Epidermal melanocyte (primary cell): ENCODE measurements around the gene RNF32.
A peak's percentile ranks its signal among the peaks of the same experiment; 100 is the strongest.

Experiments used
- DNase-seq: peaks from one replicate; pipeline ENCODE4 v3.0.0; 2011; ENCODE audit warnings: low spot score; ENCODE audit not compliant: insufficient read length

The RNF32 gene

DNA sequence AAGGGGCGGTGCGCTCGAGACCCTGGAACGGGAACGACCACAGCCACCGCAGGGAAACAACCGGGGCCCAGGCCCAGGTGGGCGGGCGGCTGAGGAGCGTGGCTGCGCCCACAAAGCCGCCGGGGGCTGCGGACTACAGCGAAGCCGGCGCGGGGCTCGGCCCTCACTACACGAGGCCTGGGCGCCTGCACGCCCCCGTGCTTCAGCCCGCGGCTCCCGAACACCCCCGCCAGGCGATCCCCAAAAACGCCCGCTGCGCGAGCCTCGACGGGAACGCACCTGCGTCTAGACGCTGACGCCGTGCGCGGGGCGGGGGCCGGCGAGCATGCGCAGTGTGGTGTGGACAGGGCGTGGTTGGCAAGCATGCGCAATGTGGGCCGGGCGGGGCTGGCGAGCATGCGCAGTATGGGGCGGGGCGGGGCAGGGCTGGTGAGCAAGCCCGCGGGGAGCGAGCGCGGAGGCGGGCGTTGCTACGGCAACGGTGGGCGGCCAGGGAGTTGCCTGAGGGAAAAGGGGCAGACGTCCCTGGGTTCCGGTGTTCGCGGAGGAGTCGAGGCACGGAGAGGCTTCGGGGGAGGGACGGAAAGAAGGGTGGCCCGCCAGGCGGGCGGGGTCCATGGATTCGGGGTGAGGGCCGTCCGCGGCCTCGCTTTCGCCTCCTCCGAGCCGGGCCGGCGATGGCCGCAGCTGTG, at the start of gene RNF32:
Gene RNF32, plus strand, starts transcription at position 518 of the 692 bp plus-strand sequence. CDS start 3,104 bp downstream, outside the sequence.
- DNase-seq, result peak; percentile 88

DNA sequence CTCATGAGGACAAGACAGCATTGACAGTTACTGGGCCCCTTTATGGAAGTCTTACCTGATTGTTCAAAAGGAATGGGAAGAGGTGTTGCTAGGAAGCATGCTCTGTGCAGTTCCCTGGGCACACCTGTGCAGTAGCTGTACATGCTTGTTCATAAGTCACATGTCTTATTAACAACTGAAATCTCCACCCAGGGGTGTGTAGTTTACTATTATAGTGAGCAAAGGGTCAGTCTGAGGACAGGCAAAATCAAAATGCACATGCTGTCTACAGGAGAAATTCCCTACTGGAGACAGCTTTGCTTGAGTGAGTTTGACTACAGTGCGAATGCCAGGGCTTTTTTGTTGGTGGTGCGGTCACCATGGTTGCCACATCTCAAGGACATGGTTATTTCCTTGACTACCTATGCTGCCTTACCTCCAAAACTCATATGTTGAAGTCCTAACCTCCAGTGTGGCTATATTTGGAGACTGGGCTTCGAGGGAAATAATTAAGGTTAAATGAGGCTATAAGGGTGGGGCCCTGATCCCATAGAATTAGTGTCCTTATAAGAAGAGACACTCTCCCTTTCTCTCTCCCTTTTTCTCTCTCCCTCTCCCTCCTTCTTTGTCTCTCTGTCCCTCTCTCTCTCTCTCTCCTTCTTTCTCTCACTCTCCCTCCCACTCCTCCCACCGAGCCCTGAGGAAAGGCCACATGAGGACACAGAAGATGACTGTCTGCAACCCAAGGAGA, 48.3 kb upstream of the RNF32 start:
- DNase-seq, result no peak

DNA sequence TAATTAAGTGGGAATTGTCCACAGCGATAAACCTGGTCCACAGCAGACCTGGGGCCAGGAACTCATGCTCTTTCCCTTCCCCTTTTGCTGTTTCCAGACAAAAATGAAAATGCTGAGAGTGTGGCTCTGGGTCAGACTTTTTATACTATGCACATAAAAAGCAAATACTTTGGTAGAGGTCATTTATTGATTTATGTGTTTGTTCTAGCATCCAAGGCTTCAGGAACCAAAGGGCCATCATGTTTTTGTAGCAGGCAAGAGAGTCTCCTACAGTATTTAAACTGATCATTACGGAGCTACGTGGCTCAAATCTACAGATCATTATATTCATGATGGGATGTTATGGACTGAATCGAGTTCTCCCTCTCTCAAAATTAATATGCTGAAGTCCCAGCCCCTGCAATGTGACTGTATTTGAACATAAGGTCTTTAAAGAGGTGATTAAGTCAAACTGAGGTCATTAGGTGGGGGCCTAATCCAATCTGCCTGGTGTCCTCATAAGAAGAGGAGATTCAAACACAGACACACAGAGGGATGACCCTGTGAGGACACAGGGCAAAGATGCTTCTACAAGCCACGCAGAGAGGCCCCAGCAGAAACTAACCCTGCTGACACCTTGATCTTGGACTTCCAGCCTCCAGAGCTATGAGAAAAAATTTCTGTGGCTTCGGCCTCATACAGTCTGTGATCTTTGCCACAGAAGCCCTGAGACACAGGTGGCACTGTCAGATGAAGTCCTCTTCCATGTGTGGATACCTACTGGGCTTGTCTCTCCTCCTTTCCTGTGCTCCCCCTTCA, 46.1 kb upstream of the RNF32 start:
- no peak for DNase-seq

DNA sequence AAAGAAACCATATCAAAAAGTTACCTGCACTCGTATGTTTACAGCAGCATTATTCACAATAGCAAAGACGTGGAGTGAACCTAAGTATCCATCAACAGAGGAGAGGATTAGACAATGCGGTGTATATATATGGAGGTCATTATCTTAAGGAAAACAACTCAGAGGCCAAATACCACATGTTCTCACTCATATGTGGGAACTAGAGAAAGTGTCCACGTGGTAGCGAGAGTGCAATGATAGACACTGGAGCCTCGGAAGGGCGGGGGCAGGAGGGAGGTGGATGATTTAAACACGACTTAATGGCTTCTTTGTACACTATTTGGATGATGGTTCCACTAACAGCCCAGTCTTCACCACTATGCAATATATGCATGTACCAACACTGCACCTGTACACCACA, 40.1 kb upstream of the RNF32 start:
- DNase-seq, result no peak

DNA sequence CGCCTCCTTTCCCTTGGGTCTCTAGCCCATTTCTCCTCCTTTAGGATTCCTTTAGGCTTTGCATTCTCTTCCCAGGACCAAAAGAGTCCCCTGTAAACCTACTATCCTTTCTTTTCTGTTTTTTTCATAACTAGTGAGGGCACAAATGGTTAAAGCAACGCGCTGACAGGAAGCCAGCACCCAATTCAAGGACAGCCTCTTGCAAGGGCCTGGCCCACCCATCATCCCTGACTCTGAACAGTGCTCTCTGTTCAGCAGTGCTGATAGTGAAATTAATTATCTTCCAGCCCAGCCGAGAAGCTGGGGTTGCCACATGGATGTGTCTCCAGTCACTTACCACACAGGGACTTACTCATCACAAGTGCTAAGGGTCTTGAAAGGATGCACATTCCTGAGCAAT, 38.3 kb upstream of the RNF32 start:
- DNase-seq, result no peak

DNA sequence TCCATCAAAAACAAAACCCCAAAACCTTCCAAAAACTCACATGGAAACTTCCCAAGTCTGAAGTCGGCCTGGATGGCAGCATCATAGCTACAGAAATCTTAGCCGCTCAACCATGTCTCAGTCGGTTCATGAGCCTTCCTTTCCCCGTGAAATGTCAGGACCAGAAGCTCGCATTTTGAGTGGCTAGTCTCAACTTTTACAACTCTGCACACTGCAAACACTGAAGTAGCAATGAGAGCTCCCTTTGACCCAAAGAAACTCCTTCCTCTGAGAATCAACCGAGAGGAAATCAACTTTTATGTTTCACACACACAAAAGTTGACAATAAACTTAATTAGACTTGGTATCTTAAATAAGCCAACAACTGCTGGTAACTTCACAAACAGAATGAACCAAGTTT, 37.6 kb upstream of the RNF32 start:
- no peak for DNase-seq

DNA sequence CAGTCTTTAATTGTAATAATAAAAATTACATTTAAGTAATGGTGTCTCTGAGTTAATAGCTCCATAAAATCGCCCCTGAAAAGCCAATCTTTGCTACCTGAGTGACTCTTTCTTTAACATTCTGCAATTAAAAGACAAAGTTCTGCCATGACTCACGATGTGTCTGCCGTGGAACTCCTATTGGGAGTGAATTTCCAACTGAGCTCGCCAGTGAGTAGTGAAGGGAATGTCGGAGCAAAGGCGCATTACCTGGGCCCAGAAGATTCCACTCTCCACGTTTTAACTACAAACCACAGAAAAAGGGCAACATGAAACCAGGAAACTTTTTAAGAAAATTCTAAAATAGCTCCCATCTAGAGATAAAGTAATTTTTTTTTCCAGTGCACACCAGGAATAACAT, 36.9 kb upstream of the RNF32 start:
- DNase-seq, result no peak

DNA sequence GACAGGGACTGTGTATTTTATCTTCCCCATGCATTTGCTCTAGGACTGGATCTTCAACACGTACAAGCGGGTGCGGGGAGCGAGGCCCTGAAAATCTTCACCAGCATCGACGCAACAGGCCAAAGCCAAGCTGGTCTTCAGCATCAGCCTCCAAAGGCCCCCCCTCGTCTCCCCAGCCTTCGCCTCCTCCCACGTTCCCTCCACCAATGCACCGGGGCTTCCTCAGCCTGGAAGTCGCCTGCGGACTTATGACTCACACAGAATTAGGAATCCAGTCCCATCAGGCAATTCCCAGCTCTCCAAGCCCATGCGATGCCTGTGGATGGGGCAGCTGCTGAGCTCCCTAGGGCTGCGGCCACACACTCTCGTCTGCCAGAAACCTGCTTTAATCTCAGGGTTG, 36.3 kb upstream of the RNF32 start:
- no peak for DNase-seq

DNA sequence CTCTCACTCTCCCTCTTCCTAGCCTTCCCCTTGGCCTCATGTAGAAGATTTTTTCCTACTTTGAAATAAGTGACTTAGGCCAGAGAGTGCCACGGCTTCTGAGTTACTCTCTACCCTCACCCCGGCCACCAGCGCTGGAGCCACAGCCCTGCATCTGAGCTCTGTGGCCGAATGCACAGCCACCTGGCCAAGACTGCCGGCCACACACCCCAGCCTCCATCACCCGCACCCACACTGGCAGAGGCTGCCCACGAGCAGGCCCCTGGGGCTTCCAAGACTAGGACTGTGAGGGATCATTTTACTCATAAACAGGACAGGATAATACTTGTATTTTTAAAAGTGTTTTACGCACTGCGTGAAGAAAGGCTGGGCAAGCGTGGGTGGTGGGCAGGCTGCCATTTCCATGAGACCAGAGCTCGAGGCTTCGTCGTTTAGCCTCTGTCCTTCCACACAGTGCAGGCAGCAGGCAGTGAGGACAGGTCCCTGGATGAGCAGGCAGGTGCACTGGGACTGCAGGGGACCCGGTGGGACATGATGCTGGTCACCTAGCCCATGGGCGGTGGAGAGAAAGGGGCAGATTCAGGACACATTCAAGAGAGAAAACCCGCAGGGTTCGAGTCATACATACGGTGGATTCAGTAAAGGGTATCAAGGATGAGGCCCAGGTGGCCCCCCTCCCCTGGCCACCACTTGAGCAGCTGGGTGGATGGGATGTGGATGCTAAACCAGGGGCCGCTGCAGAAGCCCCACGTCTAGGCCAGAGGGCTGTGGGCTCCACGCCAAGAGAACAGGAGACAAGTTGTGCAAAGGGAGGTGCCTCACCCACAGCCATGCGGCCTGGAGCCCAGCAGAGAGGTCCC, 35.5 kb upstream of the RNF32 start:
- no peak for DNase-seq

DNA sequence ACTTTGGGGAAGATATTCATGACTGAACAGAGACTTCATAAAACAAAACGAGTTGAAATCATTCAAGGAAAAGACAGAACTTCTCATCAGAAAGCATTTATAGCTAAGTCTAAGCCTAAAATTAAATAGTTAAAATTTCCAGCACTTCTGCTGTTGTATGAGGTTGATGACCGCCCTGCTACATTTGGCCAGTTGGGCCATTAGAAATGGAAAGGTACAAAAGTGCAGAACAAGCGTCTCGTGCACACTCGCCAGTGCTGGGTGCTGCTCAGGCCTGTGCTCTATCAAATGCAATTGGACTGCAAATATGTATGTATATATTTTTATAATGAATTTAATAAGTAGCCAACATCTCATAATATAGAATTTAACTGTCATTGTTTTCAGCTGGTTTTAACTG, 34.4 kb upstream of the RNF32 start:
- no peak for DNase-seq

DNA sequence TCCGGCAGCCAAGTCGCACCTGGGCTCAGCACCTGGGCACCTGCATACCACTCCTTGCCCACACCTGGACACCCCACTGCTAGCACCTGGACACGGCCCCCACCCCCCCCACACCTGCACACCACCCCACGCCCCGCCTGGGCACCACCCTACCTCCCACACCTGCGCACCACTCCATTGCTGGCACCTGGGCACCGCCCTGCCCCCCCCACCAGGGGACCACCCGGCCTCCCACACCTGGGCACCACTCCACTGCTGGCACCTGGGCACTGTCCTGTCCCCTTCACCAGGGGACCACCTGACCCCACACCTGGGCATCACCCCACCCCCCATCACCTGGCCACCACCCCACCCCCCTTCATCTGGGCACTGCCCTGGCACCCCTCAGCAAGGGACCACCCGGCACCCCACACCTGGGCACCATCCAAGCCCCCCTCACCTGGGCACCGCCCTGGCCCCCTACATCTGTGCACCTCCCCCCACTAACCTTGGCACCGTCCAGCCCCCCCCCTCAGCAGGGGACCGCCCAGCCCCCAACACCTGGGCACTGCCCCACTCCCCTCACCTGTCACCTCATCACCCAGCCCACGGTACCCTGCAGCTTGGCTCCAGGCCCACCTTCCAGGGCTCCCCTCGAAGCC, 33.8 kb upstream of the RNF32 start:
- no peak for DNase-seq

DNA sequence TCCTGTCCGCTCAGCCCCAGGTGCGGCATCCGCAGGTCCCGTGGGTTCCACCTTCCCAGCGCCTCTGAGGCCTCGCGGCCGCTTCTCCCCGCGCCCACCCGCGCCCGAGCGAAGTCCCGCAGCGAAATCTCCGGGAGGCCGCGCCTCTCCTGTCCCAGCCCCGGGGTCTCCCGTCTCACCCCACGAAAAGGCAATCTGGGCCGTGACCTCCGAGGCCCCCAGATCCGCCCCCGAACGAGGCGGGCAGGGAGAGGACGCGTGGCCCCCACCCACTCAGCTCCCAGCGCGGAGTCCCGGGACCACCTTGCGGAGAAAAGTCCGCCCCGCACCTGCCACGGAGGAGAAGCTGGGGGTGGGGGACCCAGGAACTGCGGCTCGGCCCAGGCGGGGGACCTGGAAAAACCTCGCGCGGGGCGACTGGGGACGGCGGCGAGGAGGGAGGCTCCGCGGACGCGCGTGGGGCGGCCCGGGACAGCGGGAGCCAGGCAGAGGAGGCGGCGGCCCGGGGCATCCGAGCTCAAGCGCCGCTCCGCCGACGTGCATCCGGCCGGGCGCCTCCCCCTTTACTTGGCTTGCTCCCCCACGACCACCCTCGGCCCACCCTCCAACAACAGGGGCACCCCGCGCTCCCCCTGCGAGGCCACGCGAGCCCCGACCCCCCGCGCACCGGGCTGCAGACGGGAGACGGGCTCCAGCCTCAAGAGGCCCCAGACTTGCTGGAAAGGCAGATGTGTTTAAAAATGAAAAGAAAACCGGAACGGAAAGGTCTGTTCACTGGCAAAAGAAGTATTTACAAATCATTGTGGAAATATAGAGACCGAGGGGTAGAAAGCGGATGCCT, 33.0 kb upstream of the RNF32 start:
- no peak for DNase-seq

DNA sequence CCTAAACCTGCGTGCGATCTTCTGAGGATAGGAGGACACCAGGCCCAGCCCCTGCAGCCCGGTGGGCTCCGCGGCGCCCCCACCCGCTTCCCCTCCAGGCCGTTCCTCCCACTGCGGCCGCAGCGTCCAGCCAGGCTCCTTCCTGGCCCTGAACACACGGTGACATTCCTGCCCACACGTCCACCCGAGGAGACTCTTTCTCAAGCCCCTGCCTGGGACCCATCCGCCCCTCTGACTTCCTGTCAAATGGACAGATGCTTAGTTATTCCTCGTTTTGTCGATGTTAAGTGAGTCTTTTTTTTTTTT, 32.4 kb upstream of the RNF32 start:
- no peak for DNase-seq

DNA sequence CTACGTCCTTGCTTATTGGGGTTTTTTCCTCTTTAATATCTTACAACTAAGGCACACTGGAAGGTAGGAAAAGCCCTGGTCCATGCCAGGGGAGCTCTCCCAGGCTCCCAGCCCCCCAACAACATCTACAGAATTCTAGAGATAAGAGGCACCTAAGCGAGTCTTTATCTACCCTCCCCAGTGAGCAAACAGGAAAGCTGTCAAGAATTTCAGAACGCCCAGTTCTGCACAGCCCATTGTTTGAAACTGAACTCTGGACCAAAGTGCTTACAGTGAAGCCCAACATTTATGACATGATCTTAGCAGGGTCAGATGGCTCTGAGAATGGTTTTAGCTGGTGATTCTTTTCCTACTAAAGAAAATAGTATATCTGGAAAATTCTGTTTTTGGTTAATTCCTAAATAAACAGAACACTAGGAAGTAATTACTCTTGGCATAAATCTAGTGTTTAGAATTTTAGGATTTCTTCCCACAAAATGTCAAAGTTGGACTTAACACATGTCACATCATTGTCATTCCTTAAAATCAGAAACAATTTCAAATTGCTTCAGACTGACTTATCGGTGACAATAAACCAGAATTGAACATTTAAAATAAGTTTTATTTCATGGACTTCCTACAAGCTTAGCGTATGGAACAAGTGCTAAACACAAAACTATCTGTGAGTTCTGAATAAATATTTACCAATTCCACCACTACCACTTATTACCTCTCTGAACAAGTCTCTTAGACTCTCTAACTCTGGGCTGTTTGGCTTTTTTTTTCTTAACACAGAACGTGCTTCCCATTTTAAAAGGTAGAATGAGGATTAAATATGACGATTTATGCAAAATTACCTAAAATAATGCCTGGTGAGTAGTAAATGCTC, 31.3 kb upstream of the RNF32 start:
- no peak for DNase-seq

DNA sequence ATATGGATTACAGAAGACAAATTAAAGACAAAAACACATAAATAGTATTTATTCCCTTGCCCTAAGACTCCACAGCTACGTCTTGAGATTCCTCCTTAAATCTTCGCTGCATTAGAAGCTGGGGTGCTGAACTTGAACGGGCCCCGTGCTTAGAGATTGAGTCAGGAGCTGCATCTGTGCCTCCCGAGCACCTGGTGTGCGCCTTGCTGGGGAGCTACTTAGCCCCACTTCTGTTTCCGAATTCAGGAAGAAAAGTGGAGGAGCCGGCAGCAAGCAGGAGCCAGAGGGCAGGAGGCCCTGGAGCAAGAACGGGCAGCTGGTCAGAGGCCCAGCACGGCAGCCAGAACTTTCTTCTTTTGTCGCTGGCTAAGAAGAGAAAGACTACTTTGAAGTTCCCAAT, 30.4 kb upstream of the RNF32 start:
- no peak for DNase-seq

DNA sequence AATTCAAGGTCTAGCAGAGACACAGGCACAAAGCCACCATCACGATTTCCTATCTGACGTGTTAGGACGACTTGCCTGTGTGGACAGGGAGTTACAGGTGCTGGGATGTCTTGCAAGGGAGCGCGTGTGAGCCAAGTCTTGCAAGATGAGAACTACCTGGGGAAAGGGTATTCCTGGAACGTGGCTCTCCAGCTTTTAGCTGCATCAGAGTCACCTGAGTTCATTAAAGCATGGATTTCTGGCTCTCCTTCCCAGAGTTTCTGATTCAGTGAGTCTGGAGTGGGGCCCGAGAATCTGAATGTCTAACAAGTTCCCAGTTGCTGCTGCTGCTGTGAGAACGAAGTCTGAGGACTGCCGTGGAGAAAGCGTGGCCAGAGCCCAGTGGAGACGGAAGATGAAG, 30.0 kb upstream of the RNF32 start:
- DNase-seq, result no peak

DNA sequence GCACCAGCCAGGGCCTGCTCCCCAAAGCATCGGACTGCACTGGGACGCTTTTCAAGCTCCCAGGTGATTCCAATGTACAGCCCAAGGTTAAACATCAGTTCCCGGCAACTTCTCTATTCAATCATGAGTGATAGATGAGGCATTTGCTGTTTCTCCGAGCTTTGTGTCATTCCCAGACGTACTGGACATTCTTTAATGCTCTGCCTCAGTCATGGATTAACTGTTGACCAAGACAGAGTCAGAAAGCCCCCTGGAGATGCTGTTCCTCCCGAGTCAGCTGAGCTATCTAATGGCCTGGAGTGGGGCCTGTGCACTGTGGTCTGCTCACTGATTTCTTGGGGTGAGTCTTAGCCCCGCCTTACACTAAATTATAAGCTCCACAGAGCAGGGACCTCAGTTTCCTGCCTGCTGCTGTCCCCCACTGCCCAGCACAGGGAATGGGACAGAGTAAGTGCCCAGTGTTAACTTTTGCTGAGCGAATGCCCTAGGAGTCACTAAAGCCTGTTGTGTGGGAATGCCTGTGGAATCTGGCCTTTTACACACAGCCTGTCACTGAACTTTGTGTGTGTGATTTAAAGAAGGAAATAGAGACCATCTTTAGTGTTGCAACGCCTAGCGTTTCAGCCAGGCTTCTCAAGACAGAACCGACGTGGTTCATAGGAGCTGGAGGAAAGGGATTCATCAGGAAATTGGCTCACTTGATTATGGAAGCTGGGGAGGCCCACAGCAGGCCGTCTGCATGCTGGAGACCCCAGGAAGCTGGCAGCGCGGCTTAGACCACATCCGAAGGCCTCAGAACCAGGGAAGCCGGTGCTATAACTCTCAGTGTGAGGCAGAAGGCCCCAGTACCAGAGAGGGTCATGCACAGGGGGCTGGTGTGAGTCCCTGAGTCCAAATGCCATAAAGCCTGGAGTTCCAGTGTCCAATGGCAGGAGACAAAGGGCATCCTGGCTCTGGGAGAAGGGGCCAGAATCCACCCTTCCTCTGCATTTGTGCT, 29.3 kb upstream of the RNF32 start:
- no peak for DNase-seq

DNA sequence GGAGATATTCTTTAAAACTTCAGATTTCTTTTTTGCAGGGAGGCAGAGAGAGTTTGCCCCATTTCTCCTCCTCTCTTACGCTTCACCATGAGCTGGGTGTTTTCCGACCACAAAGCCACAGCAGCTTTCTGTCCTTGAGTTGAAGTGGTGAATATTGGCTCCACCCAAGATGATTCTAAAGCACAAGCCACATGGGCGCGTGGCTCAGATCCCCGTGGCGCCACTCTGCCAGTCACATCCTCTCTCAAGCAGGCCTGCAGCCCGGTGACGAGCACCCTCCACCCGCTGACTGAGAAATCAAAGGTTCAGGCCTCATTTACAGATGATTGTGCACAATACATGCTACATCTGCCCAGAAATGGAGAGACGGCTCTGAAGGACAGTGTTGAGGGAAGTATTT, 27.6 kb upstream of the RNF32 start:
- no peak for DNase-seq
